ENCODE data around the gene HDAC4. TPM values are rescaled to one million over a fixed set of nuclear protein-coding genes. Genes with fewer than 3 reads are reported as not detected.

HDAC4 gene
- total and polyA plus RNA-seq, 3 donors from 2014 or later = 29.0 to 67.5 (median 58.7) TPM

GRCh38 chr2:239343946-239344856 lies 56.6 kb downstream of the HDAC4 start:
- WGBS, 2 donors = 92 to 93% methylated on average over 23 of the region's 23 CpGs
- intact Hi-C loops (cut with DNase I; ENCODE audit: low total_unique reads) = no loop called here
- Histone ChIP-seq H3K27me3 (no peaks in the 10 kb centered on the region), H3K4me3 (no peak overlapping the region), H3K36me3 (ENCODE audit: low read depth, missing control alignments) (no peaks in the 10 kb centered on the region), H3K9me3 (no peaks in the 10 kb centered on the region), H3K27ac (no peak overlapping the region), H3K4me1 (peaks cover 4% of the 10 kb centered on the region)
- no peak for DNase-seq
- TF ChIP-seq POLR2A (IDR thresholded peaks at IDR 0.05) = no peak
- TF ChIP-seq CTCF (IDR thresholded peaks at IDR 0.05) = no peak

GRCh38 chr2:239343460-239343859 lies 57.4 kb downstream of the HDAC4 start:
- no peak for DNase-seq
- Histone ChIP-seq H3K4me3 (no peak overlapping the region), H3K4me1 (no peaks in the 10 kb centered on the region), H3K9me3 (no peaks in the 10 kb centered on the region), H3K36me3 (ENCODE audit: low read depth, missing control alignments) (no peaks in the 10 kb centered on the region), H3K27me3 (no peaks in the 10 kb centered on the region), H3K27ac (no peak overlapping the region)
- 97 to 98% methylated on average over 9 to 10 of the region's 10 CpGs for WGBS, 2 donors
- TF ChIP-seq POLR2A (IDR thresholded peaks at IDR 0.05) (no peak), CTCF (IDR thresholded peaks at IDR 0.05) (no peak)
- intact Hi-C loops (cut with DNase I; ENCODE audit: low total_unique reads) = no loop called here

GRCh38 chr2:239341840-239342239 lies 59.0 kb downstream of the HDAC4 start:
- TF ChIP-seq CTCF (IDR thresholded peaks at IDR 0.05) (no peak), POLR2A (IDR thresholded peaks at IDR 0.05) (no peak)
- no peaks in the 10 kb centered on the region for H3K9me3 ChIP-seq
- no peak for DNase-seq
- H3K36me3 ChIP-seq (ENCODE audit: low read depth, missing control alignments) = no peaks in the 10 kb centered on the region
- no peak overlapping the region for H3K4me3 ChIP-seq
- WGBS, 2 donors = 92 to 97% methylated on average over 2 of the region's 2 CpGs
- H3K27me3 ChIP-seq = no peaks in the 10 kb centered on the region
- intact Hi-C loops (cut with DNase I; ENCODE audit: low total_unique reads) = no loop called here
- H3K4me1 ChIP-seq = peaks cover 11% of the 10 kb centered on the region
- no peak overlapping the region for H3K27ac ChIP-seq

GRCh38 chr2:239341146-239341732 lies 59.6 kb downstream of the HDAC4 start:
- intact Hi-C loops (cut with DNase I; ENCODE audit: low total_unique reads) = no loop called here
- TF ChIP-seq CTCF (IDR thresholded peaks at IDR 0.05) (no peak), POLR2A (IDR thresholded peaks at IDR 0.05) (no peak)
- DNase-seq = no peak
- Histone ChIP-seq H3K27ac (no peak overlapping the region), H3K4me1 (peaks cover 11% of the 10 kb centered on the region), H3K27me3 (no peaks in the 10 kb centered on the region), H3K36me3 (ENCODE audit: low read depth, missing control alignments) (no peaks in the 10 kb centered on the region), H3K9me3 (no peaks in the 10 kb centered on the region), H3K4me3 (no peak overlapping the region)
- 84 to 92% methylated on average over 7 to 8 of the region's 8 CpGs for WGBS, 2 donors

Measured in testis (tissue), 3 donors.